ENCODE results near the gene RFNG.

Gene RFNG

GRCh38 chr17:82094931-82095776 lies 43.5 kb upstream of the RFNG start:
- no peak for DNase-seq
- Mint-ChIP-seq H3K4me3 (peak overlapping the region; percentile 77), H3K9me3 (no peaks in the 10 kb centered on the region), H3K4me1 (peaks cover 19% of the 10 kb centered on the region), H3K36me3 (ENCODE audit: low read depth) (no peaks in the 10 kb centered on the region), H3K27me3 (ENCODE audit: low read depth, poor library complexity) (no peaks in the 10 kb centered on the region), H3K27ac (peak overlapping the region; percentile 29)
- TF ChIP-seq CTCF (IDR thresholded peaks at IDR 0.05): no peak

GRCh38 chr17:82092995-82093751 lies 41.6 kb upstream of the RFNG start:
- Mint-ChIP-seq H3K4me3 (no peak overlapping the region), H3K36me3 (ENCODE audit: low read depth) (no peaks in the 10 kb centered on the region), H3K27ac (no peak overlapping the region), H3K4me1 (peaks cover 9% of the 10 kb centered on the region), H3K9me3 (no peaks in the 10 kb centered on the region), H3K27me3 (ENCODE audit: low read depth, poor library complexity) (no peaks in the 10 kb centered on the region)
- TF ChIP-seq CTCF (IDR thresholded peaks at IDR 0.05): no peak
- no peak for DNase-seq

GRCh38 chr17:82092628-82092994 lies 41.0 kb upstream of the RFNG start:
- Mint-ChIP-seq H3K4me3 (no peak overlapping the region), H3K4me1 (peaks cover 9% of the 10 kb centered on the region), H3K27me3 (ENCODE audit: low read depth, poor library complexity) (no peaks in the 10 kb centered on the region), H3K36me3 (ENCODE audit: low read depth) (no peaks in the 10 kb centered on the region), H3K27ac (no peak overlapping the region), H3K9me3 (no peaks in the 10 kb centered on the region)
- no peak for TF ChIP-seq CTCF (IDR thresholded peaks at IDR 0.05)
- DNase-seq: no peak

GRCh38 chr17:82092094-82092586 lies 40.5 kb upstream of the RFNG start:
- no peaks in the 10 kb centered on the region for H3K9me3 Mint-ChIP-seq
- H3K27me3 Mint-ChIP-seq (ENCODE audit: low read depth, poor library complexity): no peaks in the 10 kb centered on the region
- peak; percentile 3 for DNase-seq
- H3K36me3 Mint-ChIP-seq (ENCODE audit: low read depth): no peaks in the 10 kb centered on the region
- H3K27ac Mint-ChIP-seq: no peak overlapping the region
- TF ChIP-seq CTCF (IDR thresholded peaks at IDR 0.05): no peak
- H3K4me3 Mint-ChIP-seq: no peak overlapping the region
- peaks cover 9% of the 10 kb centered on the region for H3K4me1 Mint-ChIP-seq

- Mint-ChIP-seq H3K36me3 (ENCODE audit: low read depth) (no peaks in the 10 kb centered on the region), H3K27ac (no peak overlapping the region), H3K27me3 (ENCODE audit: low read depth, poor library complexity) (no peaks in the 10 kb centered on the region), H3K4me1 (peaks cover 7% of the 10 kb centered on the region), H3K4me3 (no peak overlapping the region), H3K9me3 (no peaks in the 10 kb centered on the region)
- no peak for TF ChIP-seq CTCF (IDR thresholded peaks at IDR 0.05)
- no peak for DNase-seq
Observed at GRCh38 chr17:82091264-82092066, 39.9 kb upstream of the RFNG start.

All from nephron progenitor cell (in vitro differentiated cells).